Lower leg skin (tissue), 3 donors: ENCODE measurements around the gene UGT1A9.
"Not testable (repeated sequence)": the region's sequence is repeated elsewhere in the genome, so short reads cannot be mapped to it uniquely, and the experiment has no call there.

Source experiments
- CTCF ChIP-seq, 3 donors: fragments of 450-650 bp; IDR thresholded peaks; one replicate each; pipeline ENCODE4 v1.5.1; 2016; ENCODE audit warnings: antibody characterized with exemption in 3 of 3, mild to moderate bottlenecking in 3 of 3, moderate library complexity in 2 of 3
- POLR2A ChIP-seq, 2 donors: fragments of 450-650 bp; IDR thresholded peaks; one replicate each; pipeline ENCODE4 v1.6.1; 2016 to 2017; ENCODE audit warnings: antibody characterized with exemption in 2 of 2, mild to moderate bottlenecking in 1 of 2, moderate library complexity in 1 of 2

GRCh38 chr2:233636306-233636705 is 35.4 kb upstream of the UGT1A9 start, which contains the start of gene UGT1A10:
- TF ChIP-seq CTCF, POLR2A (IDR thresholded peaks at IDR 0.05): not testable (repeated sequence)
